OCI-M2 (cell line): ENCODE data around the gene HPSE2.
A peak's percentile ranks its signal among the peaks of the same experiment; 100 is the strongest.

Experiments
- DNase-seq: peaks from one replicate; lab custom pipeline; 2025; ENCODE audit not compliant: unreplicated experiment; lab: John Stamatoyannopoulos, UW

Gene HPSE2

GRCh38 chr10:99008054-99008453 lies 227.6 kb downstream of the HPSE2 start:
- no peak for DNase-seq

GRCh38 chr10:99007457-99007856 lies 228.2 kb downstream of the HPSE2 start:
- no peak for DNase-seq

- no peak for DNase-seq
These were observed 230.4 kb downstream of the HPSE2 start for GRCh38 chr10:99005254-99005653.

GRCh38 chr10:99004738-99005137 lies 230.9 kb downstream of the HPSE2 start:
- no peak for DNase-seq

GRCh38 chr10:99002392-99002791 lies 233.3 kb downstream of the HPSE2 start:
- DNase-seq, result no peak

- DNase-seq, result no peak
These were observed 238.1 kb downstream of the HPSE2 start for GRCh38 chr10:98997596-98997995.

GRCh38 chr10:98994030-98994429 lies 241.6 kb downstream of the HPSE2 start:
- DNase-seq, result no peak

GRCh38 chr10:98983751-98984150 lies 251.9 kb downstream of the HPSE2 start:
- DNase-seq, result peak; percentile 23

GRCh38 chr10:98980353-98980752 lies 255.3 kb downstream of the HPSE2 start:
- DNase-seq, result no peak

GRCh38 chr10:98971464-98971863 lies 264.2 kb downstream of the HPSE2 start:
- DNase-seq, result no peak

- no peak for DNase-seq
These were observed 268.1 kb downstream of the HPSE2 start for GRCh38 chr10:98967601-98968000.

GRCh38 chr10:98963608-98964007 lies 272.0 kb downstream of the HPSE2 start:
- DNase-seq, result no peak

GRCh38 chr10:98959379-98959778 lies 276.3 kb downstream of the HPSE2 start:
- DNase-seq, result no peak

- DNase-seq, result no peak
These were observed 277.9 kb downstream of the HPSE2 start for GRCh38 chr10:98957801-98958200.

- no peak for DNase-seq
These were observed 278.9 kb downstream of the HPSE2 start for GRCh38 chr10:98956576-98957260.

- no peak for DNase-seq
These were observed 282.4 kb downstream of the HPSE2 start for GRCh38 chr10:98953251-98953650.

GRCh38 chr10:98951269-98952000 lies 284.2 kb downstream of the HPSE2 start:
- no peak for DNase-seq

- no peak for DNase-seq
These were observed 285.5 kb downstream of the HPSE2 start for GRCh38 chr10:98950106-98950505.

GRCh38 chr10:98949306-98949705 lies 286.3 kb downstream of the HPSE2 start:
- no peak for DNase-seq

- DNase-seq, result no peak
These were observed 292.0 kb downstream of the HPSE2 start for GRCh38 chr10:98943681-98944080.

GRCh38 chr10:98929709-98930108 lies 305.9 kb downstream of the HPSE2 start:
- DNase-seq, result no peak

GRCh38 chr10:98925651-98926050 lies 310.0 kb downstream of the HPSE2 start:
- no peak for DNase-seq

GRCh38 chr10:98924526-98924925 lies 311.1 kb downstream of the HPSE2 start:
- DNase-seq, result no peak
